Neural cell (in vitro differentiated cells): ENCODE data around the gene IBA57. TPM values are rescaled to one million over a fixed set of nuclear protein-coding genes. Genes with fewer than 3 reads are reported as not detected.

Experiments used
- H2AFZ ChIP-seq: fragments of 200-600, 300-800 bp; sonication (generic), shearing (Covaris generic); 2 replicates; pipeline ENCODE4 v1.6.0; 2014; ENCODE audit warnings: low read depth, mild to moderate bottlenecking, antibody characterized with exemption, low read length, moderate library complexity
- H3F3A ChIP-seq: fragments of 200-600 bp; shearing (Covaris generic); 2 replicates; pipeline ENCODE4 v1.6.1; 2016; ENCODE audit warnings: mild to moderate bottlenecking, moderate library complexity, mixed read lengths, antibody characterized with exemption, low read length; ENCODE audit not compliant: insufficient read depth, poor library complexity, severe bottlenecking
- H3K27ac ChIP-seq: fragments of 200-600, 300-800 bp; sonication (generic), shearing (Covaris generic); 2 replicates; pipeline ENCODE4 v1.5.1; 2014; ENCODE audit warnings: mild to moderate bottlenecking, low read length, moderate library complexity
- H3K27me3 ChIP-seq: fragments of 300-800, 200-600 bp; sonication (generic), shearing (Covaris generic); 2 replicates; pipeline ENCODE4 v1.6.0; 2014; ENCODE audit warnings: mild to moderate bottlenecking, low read depth, low read length, moderate library complexity; ENCODE audit not compliant: insufficient read depth
- H3K36me3 ChIP-seq: fragments of 300-800, 200-600 bp; sonication (generic), shearing (Covaris generic); 2 replicates; pipeline ENCODE4 v1.5.1; 2014; ENCODE audit warnings: mild to moderate bottlenecking, antibody characterized with exemption, low read length, moderate library complexity; ENCODE audit not compliant: insufficient read depth
- H3K4me2 ChIP-seq: fragments of 300-800, 200-600 bp; sonication (generic), shearing (Covaris generic); 2 replicates; pipeline ENCODE4 v1.6.0; 2014; ENCODE audit warnings: mild to moderate bottlenecking, low read length
- H3K4me3 ChIP-seq: fragments of 300-800, 200-600 bp; sonication (generic), shearing (Covaris generic); 2 replicates; pipeline ENCODE4 v1.5.1; 2014; ENCODE audit warnings: mild to moderate bottlenecking, low read length, moderate library complexity
- H3K79me2 ChIP-seq: fragments of 200-600 bp; shearing (Covaris generic); replicated peaks from 2 replicates; pipeline ENCODE4 v1.6.0; 2014; ENCODE audit warnings: mild to moderate bottlenecking, low read length, moderate library complexity; ENCODE audit not compliant: insufficient read depth
- H3K9ac ChIP-seq: fragments of 300-800, 200-600 bp; sonication (generic), shearing (Covaris generic); 2 replicates; pipeline ENCODE4 v1.6.1; 2016; ENCODE audit warnings: mild to moderate bottlenecking, low read length, mixed read lengths
- H3K9me2 ChIP-seq: fragments of 200-600 bp; shearing (Covaris generic); 2 replicates; pipeline ENCODE4 v1.6.1; 2016; ENCODE audit warnings: mild to moderate bottlenecking, low read length, mixed read lengths; ENCODE audit not compliant: insufficient read depth
- H3K9me3 ChIP-seq: fragments of 200-600, 300-800 bp; sonication (generic), shearing (Covaris generic); 2 replicates; pipeline ENCODE4 v1.6.1; 2016; ENCODE audit warnings: mild to moderate bottlenecking, mixed run types, low read length, moderate library complexity, mixed read lengths
- H4K20me1 ChIP-seq: fragments of 200-600 bp; shearing (Covaris generic); 2 replicates; pipeline ENCODE4 v1.6.1; 2016; ENCODE audit warnings: mild to moderate bottlenecking, mixed run types; ENCODE audit not compliant: insufficient read depth
- EP300 ChIP-seq: fragments of 450-650 bp; conservative IDR thresholded peaks from 2 replicates; pipeline ENCODE4 v1.6.1; 2014; ENCODE audit warnings: antibody characterized with exemption, mild to moderate bottlenecking, moderate library complexity; ENCODE audit not compliant: poor library complexity, severe bottlenecking
- EZH2 ChIP-seq: fragments of 200-600, 300-800 bp; shearing (Covaris generic), sonication (generic); IDR thresholded peaks from 2 replicates; pipeline ENCODE4 v1.6.1; 2014; ENCODE audit warnings: antibody characterized with exemption, low read length, borderline replicate concordance, mild to moderate bottlenecking; ENCODE audit not compliant: insufficient read depth, poor library complexity, severe bottlenecking
- MXI1 ChIP-seq: fragments of 450-650 bp; conservative IDR thresholded peaks from 2 replicates; pipeline ENCODE4 v1.6.1; 2014; ENCODE audit warnings: antibody characterized with exemption, mild to moderate bottlenecking; ENCODE audit not compliant: poor library complexity, severe bottlenecking
- POLR2AphosphoS5 ChIP-seq: IDR thresholded peaks from 2 replicates; pipeline ENCODE4 v1.6.1; 2012
- RAD21 ChIP-seq: fragments of 450-650 bp; conservative IDR thresholded peaks from 2 replicates; pipeline ENCODE4 v1.6.1; 2014; ENCODE audit warnings: antibody characterized with exemption, mild to moderate bottlenecking, moderate library complexity
- REST ChIP-seq: IDR thresholded peaks from 2 replicates; pipeline ENCODE4 v1.6.1; 2012; ENCODE audit warnings: borderline replicate concordance
- SMC3 ChIP-seq: fragments of 450-650 bp; conservative IDR thresholded peaks from 2 replicates; pipeline ENCODE4 v1.6.1; 2014; ENCODE audit warnings: antibody characterized with exemption, mild to moderate bottlenecking, moderate library complexity; ENCODE audit not compliant: poor library complexity
- TAF1 ChIP-seq: IDR thresholded peaks from 2 replicates; pipeline ENCODE4 v1.6.1; 2012; ENCODE audit warnings: low read depth
- polyA plus RNA-seq: library from polyadenylated mRNA; depleted of rRNA; stranded (reverse); fragments of >200 nt; gene quantifications from 2 replicates; pipeline ENCODE4 v1.2.3, GENCODE V29; 2014
- TF ChIP-seq, protein P1 (sequence below): fragments of 450-650 bp; IDR thresholded peaks from 2 replicates; pipeline ENCODE4 v1.5.1; 2014; ENCODE audit warnings: antibody characterized with exemption, mild to moderate bottlenecking, moderate library complexity; ENCODE audit not compliant: poor library complexity, severe bottlenecking

IBA57 gene
- polyA plus RNA-seq, 1 donor from 2014 or later, result 5.5 TPM

DNA sequence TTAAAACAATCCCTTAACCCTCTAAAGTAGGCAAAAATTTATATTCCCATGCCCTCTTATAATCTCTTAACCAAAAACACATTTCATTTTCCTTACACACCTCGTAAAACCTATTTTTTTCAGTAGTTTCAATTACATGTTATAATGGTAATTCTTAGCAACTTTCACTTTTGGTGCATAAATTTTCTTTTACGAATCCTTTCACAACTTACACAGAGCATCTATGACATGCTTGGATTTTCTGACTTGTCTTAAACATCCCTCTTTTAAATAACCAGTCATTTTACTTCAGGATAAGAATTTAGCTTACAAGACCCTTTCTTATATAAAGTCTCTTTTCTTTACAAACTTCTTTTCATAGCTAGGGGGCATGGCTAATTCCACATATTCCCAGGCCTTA is 47.6 kb upstream of the IBA57 start:
- Histone ChIP-seq H2AFZ (no peak overlapping the region), H3K4me3 (no peak overlapping the region), H3K27me3 (no peaks in the 10 kb centered on the region), H4K20me1 (no peaks in the 10 kb centered on the region), H3K27ac (no peak overlapping the region), H3K9me3 (no peaks in the 10 kb centered on the region), H3K9ac (no peak overlapping the region), H3K79me2 (no peaks in the 10 kb centered on the region), H3K4me2 (no peak overlapping the region), H3K9me2 (no peaks in the 10 kb centered on the region), H3F3A (no peaks in the 10 kb centered on the region), H3K36me3 (no peaks in the 10 kb centered on the region)
- TF ChIP-seq MXI1 (no peak), EP300 (no peak), SMC3 (no peak), TAF1 (no peak), EZH2 (no peak), REST (no peak), RAD21 (no peak)

GRCh38 chr1:228120351-228120750 is 45.3 kb upstream of the IBA57 start:
- Histone ChIP-seq H3K4me2 (no peak overlapping the region), H4K20me1 (no peaks in the 10 kb centered on the region), H3K9ac (no peak overlapping the region), H2AFZ (no peak overlapping the region), H3F3A (no peaks in the 10 kb centered on the region), H3K27ac (no peak overlapping the region), H3K79me2 (no peaks in the 10 kb centered on the region), H3K9me2 (no peaks in the 10 kb centered on the region), H3K4me3 (no peak overlapping the region), H3K27me3 (no peaks in the 10 kb centered on the region), H3K36me3 (no peaks in the 10 kb centered on the region), H3K9me3 (no peaks in the 10 kb centered on the region)
- TF ChIP-seq POLR2AphosphoS5 (no peak), TAF1 (no peak), EP300 (no peak), RAD21 (no peak), REST (no peak), MXI1 (no peak), SMC3 (no peak), EZH2 (no peak)
- TF ChIP-seq, protein P1, sequence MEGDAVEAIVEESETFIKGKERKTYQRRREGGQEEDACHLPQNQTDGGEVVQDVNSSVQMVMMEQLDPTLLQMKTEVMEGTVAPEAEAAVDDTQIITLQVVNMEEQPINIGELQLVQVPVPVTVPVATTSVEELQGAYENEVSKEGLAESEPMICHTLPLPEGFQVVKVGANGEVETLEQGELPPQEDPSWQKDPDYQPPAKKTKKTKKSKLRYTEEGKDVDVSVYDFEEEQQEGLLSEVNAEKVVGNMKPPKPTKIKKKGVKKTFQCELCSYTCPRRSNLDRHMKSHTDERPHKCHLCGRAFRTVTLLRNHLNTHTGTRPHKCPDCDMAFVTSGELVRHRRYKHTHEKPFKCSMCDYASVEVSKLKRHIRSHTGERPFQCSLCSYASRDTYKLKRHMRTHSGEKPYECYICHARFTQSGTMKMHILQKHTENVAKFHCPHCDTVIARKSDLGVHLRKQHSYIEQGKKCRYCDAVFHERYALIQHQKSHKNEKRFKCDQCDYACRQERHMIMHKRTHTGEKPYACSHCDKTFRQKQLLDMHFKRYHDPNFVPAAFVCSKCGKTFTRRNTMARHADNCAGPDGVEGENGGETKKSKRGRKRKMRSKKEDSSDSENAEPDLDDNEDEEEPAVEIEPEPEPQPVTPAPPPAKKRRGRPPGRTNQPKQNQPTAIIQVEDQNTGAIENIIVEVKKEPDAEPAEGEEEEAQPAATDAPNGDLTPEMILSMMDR, result no peak
